ENCODE measurements around the gene TTN. TPM values are rescaled to one million over a fixed set of nuclear protein-coding genes. Genes with fewer than 3 reads are reported as not detected.

Gene TTN
- 14.0 TPM for total RNA-seq (ENCODE audit: insufficient read depth, low replicate concordance)

GRCh38 chr2:178807227-178808008 is at the start of gene TTN:
TSS of gene TTN (minus strand) at chr2:178807423. CDS start at chr2:178804642, 2,781 bp downstream.
- no peak for DNase-seq (ENCODE audit: low spot score)

- no peak for DNase-seq (ENCODE audit: low spot score)
Observed at GRCh38 chr2:178855151-178855550, 47.9 kb upstream of the TTN start.

- DNase-seq (ENCODE audit: low spot score): no peak
Observed at GRCh38 chr2:178848335-178848734, 41.1 kb upstream of the TTN start.

GRCh38 chr2:178846458-178846802 is 39.2 kb upstream of the TTN start:
- no peak for DNase-seq (ENCODE audit: low spot score)

- peak; percentile 54 for DNase-seq (ENCODE audit: low spot score)
Observed at GRCh38 chr2:178845566-178846457, 38.6 kb upstream of the TTN start.

GRCh38 chr2:178844701-178845100 is 37.5 kb upstream of the TTN start:
- no peak for DNase-seq (ENCODE audit: low spot score)

- DNase-seq (ENCODE audit: low spot score): no peak
Observed at GRCh38 chr2:178844269-178844668, 37.0 kb upstream of the TTN start.

GRCh38 chr2:178843697-178844096 is 36.5 kb upstream of the TTN start:
- DNase-seq (ENCODE audit: low spot score): no peak

GRCh38 chr2:178836807-178837206 is 29.6 kb upstream of the TTN start:
- peak; percentile 12 for DNase-seq (ENCODE audit: low spot score)

- DNase-seq (ENCODE audit: low spot score): no peak
Observed at GRCh38 chr2:178834086-178834485, 26.9 kb upstream of the TTN start.

GRCh38 chr2:178833382-178833781 is 26.2 kb upstream of the TTN start:
- no peak for DNase-seq (ENCODE audit: low spot score)

- DNase-seq (ENCODE audit: low spot score): no peak
Observed at GRCh38 chr2:178830451-178830850, 23.2 kb upstream of the TTN start.

GRCh38 chr2:178829981-178830380 is 22.8 kb upstream of the TTN start:
- no peak for DNase-seq (ENCODE audit: low spot score)

GRCh38 chr2:178829299-178829960 is 22.2 kb upstream of the TTN start:
- peak; percentile 14 for DNase-seq (ENCODE audit: low spot score)

- no peak for DNase-seq (ENCODE audit: low spot score)
Observed at GRCh38 chr2:178828486-178828881, 21.3 kb upstream of the TTN start.

- no peak for DNase-seq (ENCODE audit: low spot score)
Observed at GRCh38 chr2:178827739-178828485, 20.7 kb upstream of the TTN start.

- no peak for DNase-seq (ENCODE audit: low spot score)
Observed at GRCh38 chr2:178827111-178827510, 19.9 kb upstream of the TTN start.

- DNase-seq (ENCODE audit: low spot score): no peak
Observed at GRCh38 chr2:178825183-178825582, 18.0 kb upstream of the TTN start.

- DNase-seq (ENCODE audit: low spot score): no peak
Observed at GRCh38 chr2:178824181-178824580, 17.0 kb upstream of the TTN start.

GRCh38 chr2:178819992-178820391 is 12.8 kb upstream of the TTN start:
- DNase-seq (ENCODE audit: low spot score): peak; percentile 10

- DNase-seq (ENCODE audit: low spot score): peak; percentile 32
Observed at GRCh38 chr2:178819147-178819875, 12.1 kb upstream of the TTN start.

All from umbilical cord (tissue), 2 donors.